Osteoblast (primary cell): Measurements from ENCODE around the gene CARMIL3. TPM values are rescaled to one million over a fixed set of nuclear protein-coding genes. Genes with fewer than 3 reads are reported as not detected.
A peak's percentile ranks its signal among the peaks of the same experiment; 100 is the strongest.
"Not testable (repeated sequence)": the region's sequence is repeated elsewhere in the genome, so short reads cannot be mapped to it uniquely, and the experiment has no call there.

ENCODE experiments used
- DNase-seq: peaks from one replicate; pipeline ENCODE4 v3.0.0; 2011; ENCODE audit warnings: low spot score, mixed read lengths; ENCODE audit not compliant: insufficient read length; ENCODE audit errors: missing footprints
- H2AFZ ChIP-seq: 2 replicates; pipeline ENCODE4 v1.6.0; 2011; ENCODE audit warnings: mild to moderate bottlenecking, low read length
- H3K27ac ChIP-seq: 2 replicates; pipeline ENCODE4 v1.5.1; 2011; ENCODE audit warnings: mild to moderate bottlenecking, low read depth, low read length, moderate library complexity
- H3K27me3 ChIP-seq: 2 replicates; pipeline ENCODE4 v1.6.0; 2012; ENCODE audit warnings: mild to moderate bottlenecking, control low read depth, inconsistent platforms, low read length, moderate library complexity; ENCODE audit not compliant: insufficient read depth
- H3K36me3 ChIP-seq: 2 replicates; pipeline ENCODE4 v1.5.1; 2011; ENCODE audit warnings: mild to moderate bottlenecking, low read length, control low read depth, moderate library complexity; ENCODE audit not compliant: insufficient read depth
- H3K4me1 ChIP-seq: 2 replicates; pipeline ENCODE4 v1.5.1; 2011; ENCODE audit warnings: mild to moderate bottlenecking, low read length, control low read depth, moderate library complexity; ENCODE audit not compliant: insufficient read depth
- H3K4me2 ChIP-seq: 2 replicates; pipeline ENCODE4 v1.6.0; 2011; ENCODE audit warnings: mild to moderate bottlenecking, low read length; ENCODE audit not compliant: insufficient read depth
- H3K4me3 ChIP-seq: fragments of 200-600 bp; sonication (generic); 3 replicates; pipeline ENCODE4 v1.5.1; 2012; ENCODE audit warnings: mild to moderate bottlenecking, low read length, inconsistent platforms; ENCODE audit not compliant: insufficient read depth
- H3K79me2 ChIP-seq: 2 replicates; pipeline ENCODE4 v1.6.0; 2012; ENCODE audit warnings: mild to moderate bottlenecking, low read length, control low read depth, inconsistent platforms; ENCODE audit not compliant: insufficient read depth
- H3K9me3 ChIP-seq: 2 replicates; pipeline ENCODE4 v1.5.1; 2011; ENCODE audit warnings: low read depth, low read length, control low read depth
- H4K20me1 ChIP-seq: 2 replicates; pipeline ENCODE4 v1.6.0; 2012; ENCODE audit warnings: mild to moderate bottlenecking, low read length, control low read depth; ENCODE audit not compliant: insufficient read depth
- total RNA-seq: library from RNA; depleted of rRNA; stranded (reverse); fragments of >200 nt; gene quantifications from 2 replicates; pipeline ENCODE4 v1.2.3, GENCODE V29; 2012
- TF ChIP-seq, protein P1 (sequence below): IDR thresholded peaks from 2 replicates; pipeline ENCODE4 v1.5.1; 2011; ENCODE audit warnings: mild to moderate bottlenecking, low read depth, low read length, moderate library complexity; ENCODE audit errors: extremely low read depth

CARMIL3 gene
- total RNA-seq, 1 donor: not detected

- H3K27ac ChIP-seq: no peak overlapping the region
- TF ChIP-seq, protein P1, sequence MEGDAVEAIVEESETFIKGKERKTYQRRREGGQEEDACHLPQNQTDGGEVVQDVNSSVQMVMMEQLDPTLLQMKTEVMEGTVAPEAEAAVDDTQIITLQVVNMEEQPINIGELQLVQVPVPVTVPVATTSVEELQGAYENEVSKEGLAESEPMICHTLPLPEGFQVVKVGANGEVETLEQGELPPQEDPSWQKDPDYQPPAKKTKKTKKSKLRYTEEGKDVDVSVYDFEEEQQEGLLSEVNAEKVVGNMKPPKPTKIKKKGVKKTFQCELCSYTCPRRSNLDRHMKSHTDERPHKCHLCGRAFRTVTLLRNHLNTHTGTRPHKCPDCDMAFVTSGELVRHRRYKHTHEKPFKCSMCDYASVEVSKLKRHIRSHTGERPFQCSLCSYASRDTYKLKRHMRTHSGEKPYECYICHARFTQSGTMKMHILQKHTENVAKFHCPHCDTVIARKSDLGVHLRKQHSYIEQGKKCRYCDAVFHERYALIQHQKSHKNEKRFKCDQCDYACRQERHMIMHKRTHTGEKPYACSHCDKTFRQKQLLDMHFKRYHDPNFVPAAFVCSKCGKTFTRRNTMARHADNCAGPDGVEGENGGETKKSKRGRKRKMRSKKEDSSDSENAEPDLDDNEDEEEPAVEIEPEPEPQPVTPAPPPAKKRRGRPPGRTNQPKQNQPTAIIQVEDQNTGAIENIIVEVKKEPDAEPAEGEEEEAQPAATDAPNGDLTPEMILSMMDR: peak; percentile 90
Observed at GRCh38 chr14:24013654-24014514, 37.9 kb upstream of the CARMIL3 start.

DNA sequence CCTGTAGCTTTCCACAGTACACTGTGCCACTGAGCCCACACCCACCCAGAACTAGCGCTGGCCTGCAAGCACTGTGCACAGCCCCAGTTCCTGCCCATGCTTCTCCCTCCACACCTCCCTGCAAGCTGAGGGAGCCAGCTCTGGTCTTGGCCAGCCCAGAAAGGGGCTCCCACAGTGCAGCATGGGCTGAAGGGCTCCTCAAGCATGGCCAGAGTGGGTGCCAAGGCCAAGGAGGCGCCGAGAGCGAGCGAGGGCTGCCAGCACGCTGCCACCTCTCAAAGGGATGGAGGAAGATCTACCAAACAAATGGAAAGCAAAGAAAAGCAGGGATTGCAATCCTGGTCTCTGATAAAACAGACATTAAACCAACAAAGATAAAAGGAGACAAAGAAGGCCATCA is 36.1 kb upstream of the CARMIL3 start:
- not testable (repeated sequence) for H3K27me3 ChIP-seq, H4K20me1 ChIP-seq, H3K9me3 ChIP-seq

More at GRCh38 chr14:24013654-24014514, 37.9 kb upstream of the CARMIL3 start:
- H3K4me1 ChIP-seq: no peaks in the 10 kb centered on the region
- peak; percentile 85 for DNase-seq
- no peak overlapping the region for H3K4me3 ChIP-seq
- no peak overlapping the region for H3K4me2 ChIP-seq
- H3K36me3 ChIP-seq: no peaks in the 10 kb centered on the region
- no peaks in the 10 kb centered on the region for H3K79me2 ChIP-seq
- no peaks in the 10 kb centered on the region for H3K27me3 ChIP-seq
- H4K20me1 ChIP-seq: no peaks in the 10 kb centered on the region
- no peak overlapping the region for H2AFZ ChIP-seq
- H3K9me3 ChIP-seq: no peaks in the 10 kb centered on the region

GRCh38 chr14:24018978-24019377 is 32.8 kb upstream of the CARMIL3 start:
- not testable (repeated sequence) for H3K9me3 ChIP-seq

More for the DNA sequence above, 36.1 kb upstream of the CARMIL3 start:
- H3K4me3 ChIP-seq, DNase-seq, H3K79me2 ChIP-seq, H3K27ac ChIP-seq, H3K4me2 ChIP-seq, H2AFZ ChIP-seq, H3K4me1 ChIP-seq, H3K36me3 ChIP-seq: not testable (repeated sequence)

DNA sequence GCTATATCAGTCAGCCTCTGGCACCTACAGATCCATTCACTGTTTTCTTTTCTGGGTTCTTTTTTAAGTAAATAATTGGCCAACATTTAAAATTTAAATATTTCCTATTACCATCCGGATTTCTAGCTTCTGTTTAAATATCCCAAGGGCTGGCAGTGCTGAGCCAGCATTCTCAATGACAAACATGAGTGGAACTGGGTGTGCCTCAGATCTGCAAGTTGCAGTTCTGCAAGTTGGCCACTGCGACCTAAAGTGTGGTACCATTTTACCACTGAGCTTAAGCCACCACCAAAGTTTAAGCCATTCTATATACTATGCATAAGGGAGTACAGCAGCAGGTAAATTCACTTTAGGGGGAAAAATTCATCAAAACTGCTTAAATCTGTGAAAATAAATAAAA is 31.9 kb upstream of the CARMIL3 start:
- not testable (repeated sequence) for H3K27me3 ChIP-seq, H3K9me3 ChIP-seq, H2AFZ ChIP-seq, H4K20me1 ChIP-seq, H3K4me2 ChIP-seq, H3K36me3 ChIP-seq, DNase-seq, H3K4me3 ChIP-seq, H3K79me2 ChIP-seq, H3K4me1 ChIP-seq, H3K27ac ChIP-seq
- TF ChIP-seq, protein P1: peak; percentile 7

More at GRCh38 chr14:24018978-24019377, 32.8 kb upstream of the CARMIL3 start:
- H2AFZ ChIP-seq, H3K4me1 ChIP-seq, H3K4me2 ChIP-seq, H3K27me3 ChIP-seq, H3K36me3 ChIP-seq, H3K27ac ChIP-seq, H3K4me3 ChIP-seq, H4K20me1 ChIP-seq, H3K79me2 ChIP-seq, DNase-seq: not testable (repeated sequence)

DNA sequence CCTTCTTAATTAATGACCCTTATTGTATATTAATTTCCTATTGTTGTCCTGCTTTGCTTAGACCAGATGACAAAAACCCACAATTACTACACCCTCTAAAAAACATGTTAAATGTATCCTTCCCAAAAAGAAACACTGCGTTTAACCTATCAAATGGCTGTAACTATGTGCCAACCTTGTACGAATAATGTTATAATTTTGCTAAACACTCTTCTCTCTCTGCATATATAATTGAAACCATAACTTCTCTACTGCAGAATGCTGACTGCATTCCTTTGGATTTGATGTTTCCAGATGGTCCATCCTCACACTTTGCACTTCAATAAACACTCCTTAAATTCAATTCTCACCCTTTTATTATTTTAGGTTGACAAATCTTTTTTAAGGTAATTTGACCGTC is 31.3 kb upstream of the CARMIL3 start:
- H3K4me3 ChIP-seq, H3K9me3 ChIP-seq, H3K27ac ChIP-seq, H2AFZ ChIP-seq, DNase-seq, H3K4me2 ChIP-seq, H3K79me2 ChIP-seq, H3K27me3 ChIP-seq, H4K20me1 ChIP-seq, H3K36me3 ChIP-seq, H3K4me1 ChIP-seq: not testable (repeated sequence)

DNA sequence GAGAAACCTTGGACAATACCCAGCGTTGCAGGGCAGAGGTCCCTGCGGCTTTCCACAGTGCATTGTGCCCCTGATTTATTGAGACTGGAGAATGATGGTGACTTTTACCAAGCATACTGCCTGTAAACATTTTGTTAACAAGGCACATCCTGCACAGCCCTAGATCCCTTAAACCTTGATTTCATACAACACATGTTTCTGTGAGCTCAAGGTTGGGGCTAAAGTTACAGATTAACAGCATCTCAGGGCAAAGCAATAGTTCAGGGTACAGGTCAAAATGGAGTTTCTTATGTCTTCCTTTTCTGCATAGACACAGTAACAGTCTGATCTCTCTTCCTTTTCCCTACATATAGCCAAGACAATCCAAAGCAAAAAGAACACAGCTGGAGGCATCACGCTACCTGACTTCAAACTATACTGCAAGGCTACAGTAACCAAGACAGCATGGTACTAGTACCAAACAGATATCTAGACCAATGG is 26.8 kb upstream of the CARMIL3 start:
- H3K27me3 ChIP-seq, H2AFZ ChIP-seq, H3K27ac ChIP-seq, H3K79me2 ChIP-seq, H3K4me3 ChIP-seq, H3K36me3 ChIP-seq, DNase-seq, H3K4me2 ChIP-seq, H4K20me1 ChIP-seq, H3K9me3 ChIP-seq, H3K4me1 ChIP-seq: not testable (repeated sequence)

- H3K4me3 ChIP-seq, H3K79me2 ChIP-seq, H3K9me3 ChIP-seq, H2AFZ ChIP-seq, H3K27ac ChIP-seq, H3K4me1 ChIP-seq, H3K4me2 ChIP-seq, DNase-seq, H3K36me3 ChIP-seq, H3K27me3 ChIP-seq, H4K20me1 ChIP-seq: not testable (repeated sequence)
Observed at GRCh38 chr14:24029687-24030086, 22.1 kb upstream of the CARMIL3 start.
